ENCODE results near the gene CADM4. TPM values are rescaled to one million over a fixed set of nuclear protein-coding genes. Genes with fewer than 3 reads are reported as not detected.
"Not testable (repeated sequence)": the region's sequence is repeated elsewhere in the genome, so short reads cannot be mapped to it uniquely, and the experiment has no call there.

CADM4 gene
- total RNA-seq, 2 donors from 2014 or later, result 2.0 to 4.9 TPM

DNA sequence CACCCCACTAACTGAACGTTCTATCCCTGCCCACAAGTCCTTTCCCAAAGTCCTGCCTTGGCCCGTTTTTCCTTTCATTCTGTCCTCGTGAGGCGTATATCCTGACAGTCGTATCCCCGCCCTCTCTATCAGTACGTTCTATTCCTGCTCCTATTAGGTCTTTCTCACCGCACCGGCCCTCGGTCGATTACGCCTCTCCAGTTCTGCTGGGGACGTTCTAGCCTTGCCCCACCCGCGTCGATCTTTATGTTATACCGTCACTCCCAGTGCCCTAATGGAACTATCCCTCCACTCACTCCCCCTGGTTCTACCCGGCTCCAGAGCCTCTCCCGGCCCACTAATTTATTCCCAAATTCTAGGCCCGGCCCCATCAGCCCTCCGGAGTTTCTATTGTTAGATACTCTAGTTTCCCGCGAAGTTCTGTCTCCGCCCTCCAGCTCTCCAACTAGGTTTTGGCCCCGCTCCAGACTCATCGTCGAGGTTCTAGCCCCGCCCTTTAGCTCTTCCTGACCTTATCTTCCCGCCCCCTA is 28.3 kb upstream of the CADM4 start:
- peak in 1 of 2 donors; percentile 98 for DNase-seq
- peak; percentile 0 for ATAC-seq
- intact Hi-C loops (cut with DNase I, micrococcal nuclease), result no loop called here

GRCh38 chr19:43667126-43667875 is 27.7 kb upstream of the CADM4 start:
- ATAC-seq (no peak), DNase-seq (peak; percentile 40 to 56)
- intact Hi-C loops (cut with DNase I, micrococcal nuclease), result no loop called here

DNA sequence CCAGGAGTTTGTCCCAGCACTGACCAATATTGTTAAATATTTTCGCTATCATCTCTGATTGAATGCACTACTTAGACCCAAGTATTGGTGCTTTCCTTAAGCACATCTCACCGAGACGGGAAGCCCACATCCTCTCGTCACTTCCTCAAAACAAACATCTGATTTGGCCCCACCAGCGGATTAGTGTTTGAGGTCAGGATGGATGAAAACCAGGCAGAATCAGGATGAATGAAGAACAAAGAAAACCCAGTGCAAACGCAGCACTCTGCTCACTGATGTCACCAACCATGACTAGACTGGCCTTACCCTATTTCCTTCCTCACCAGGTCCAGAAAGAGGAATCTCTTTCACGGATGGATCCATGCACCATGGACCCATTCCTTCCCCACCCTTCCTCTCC is 24.4 kb upstream of the CADM4 start:
- ATAC-seq, result no peak
- no peak for DNase-seq
- intact Hi-C loops (cut with DNase I, micrococcal nuclease), result no loop called here

GRCh38 chr19:43662487-43662886 is 22.8 kb upstream of the CADM4 start:
- ATAC-seq, result peak; percentile 20
- DNase-seq, result no peak
- intact Hi-C loops (cut with DNase I, micrococcal nuclease), result no loop called here

DNA sequence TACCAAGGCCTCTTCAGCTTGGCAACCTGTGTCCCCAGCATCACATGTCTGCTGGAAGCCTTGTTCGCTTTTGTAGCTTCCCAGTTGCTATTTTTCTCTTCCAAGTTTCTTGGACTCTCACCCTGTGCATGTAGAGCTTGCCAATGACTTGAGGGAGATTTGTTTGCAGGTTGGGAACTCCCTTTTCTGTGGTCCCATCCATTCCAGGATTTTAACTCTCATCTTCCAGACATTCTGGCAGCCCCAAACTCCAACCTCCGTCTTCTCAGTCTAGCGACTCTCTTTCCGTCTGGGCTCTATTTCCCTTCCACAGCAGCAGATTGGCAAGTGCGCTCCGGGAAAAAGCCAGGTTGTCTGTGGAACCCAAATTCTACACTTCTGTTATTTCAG is 21.3 kb upstream of the CADM4 start:
- ATAC-seq, result no peak
- intact Hi-C loops (cut with DNase I, micrococcal nuclease), result no loop called here
- DNase-seq, result no peak

- DNase-seq (no peak), ATAC-seq (no peak)
- intact Hi-C loops (cut with DNase I, micrococcal nuclease), result no loop called here
These were observed 20.8 kb upstream of the CADM4 start for GRCh38 chr19:43660301-43660970.

DNA sequence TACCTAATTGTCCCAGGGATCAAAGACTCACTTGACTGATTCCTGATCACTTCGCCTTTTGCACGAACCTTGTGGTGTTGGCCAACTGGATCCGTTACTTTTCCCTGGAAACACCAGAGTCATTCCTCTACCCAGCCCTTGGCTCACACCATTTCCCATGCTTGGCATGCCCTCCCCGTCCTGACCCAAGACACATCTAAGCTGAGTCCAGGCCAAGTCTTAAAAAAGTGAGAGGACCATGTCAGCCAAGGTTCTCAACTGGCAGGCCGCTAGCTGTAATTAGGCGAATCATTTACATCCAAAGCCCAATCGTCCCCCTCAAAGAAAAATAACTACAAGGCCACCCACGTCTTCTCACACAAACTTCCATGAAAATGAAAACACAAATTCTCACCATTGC is 18.8 kb upstream of the CADM4 start:
- intact Hi-C loops (cut with DNase I, micrococcal nuclease), result loop anchor here in 1 of 2 donors (10.0 kb wide), 1 partner anchor 214 kb away; no protein-coding TSS in a partner anchor
- ATAC-seq, result no peak
- DNase-seq, result no peak

DNA sequence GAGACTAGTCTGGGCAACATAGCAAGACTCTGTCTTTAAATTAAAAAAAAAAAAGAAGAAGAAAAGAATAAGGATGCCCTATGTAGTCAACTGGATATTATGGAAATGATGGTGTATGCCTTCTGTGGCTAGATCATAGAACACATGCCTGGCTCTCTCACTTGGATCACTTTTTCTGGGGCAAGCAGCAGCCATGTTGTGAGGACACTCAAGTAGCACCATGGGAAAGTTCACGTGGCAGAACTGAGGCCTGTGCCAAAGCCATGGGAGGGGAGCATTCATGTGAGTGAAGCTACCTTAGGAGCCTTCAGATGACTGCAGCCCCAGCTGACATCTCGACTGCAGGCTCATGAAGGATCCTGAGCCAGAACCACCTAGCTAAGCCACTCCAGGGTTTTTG is 18.4 kb upstream of the CADM4 start:
- ATAC-seq (no peak), DNase-seq (no peak)
- intact Hi-C loops (cut with DNase I, micrococcal nuclease), result loop anchor here in 1 of 2 donors (10.0 kb wide), 1 partner anchor 213 kb away; no protein-coding TSS in a partner anchor

- DNase-seq (no peak), ATAC-seq (no peak)
- intact Hi-C loops (cut with DNase I, micrococcal nuclease), result loop anchor here in 1 of 2 donors (10.0 kb wide), 1 partner anchor 212 kb away; no protein-coding TSS in a partner anchor
These were observed 16.8 kb upstream of the CADM4 start for GRCh38 chr19:43656436-43656835.

DNA sequence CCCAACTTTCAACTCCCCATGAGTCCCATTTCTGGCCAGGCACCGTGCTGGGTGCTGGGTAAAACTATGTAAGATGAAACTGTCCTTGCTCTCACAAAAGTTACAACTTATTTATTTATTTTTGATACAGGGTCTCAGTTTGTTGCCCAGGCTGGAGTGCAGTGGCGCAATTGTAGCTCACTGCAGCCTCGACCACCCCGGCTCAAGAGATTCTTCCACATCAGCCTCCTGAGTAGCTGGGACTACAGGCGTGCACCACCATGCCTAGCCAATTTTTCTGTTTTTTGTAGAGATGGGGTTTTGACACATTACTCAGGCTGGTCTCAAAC is 12.9 kb upstream of the CADM4 start:
- ATAC-seq (no peak), DNase-seq (no peak)
- intact Hi-C loops (cut with DNase I, micrococcal nuclease), result loop anchor here in 1 of 2 donors (10.0 kb wide), 1 partner anchor 208 kb away; no protein-coding TSS in a partner anchor

GRCh38 chr19:43651758-43652545 is 12.3 kb upstream of the CADM4 start:
- DNase-seq (peak in 1 of 2 donors; percentile 64), ATAC-seq (peak; percentile 86)
- intact Hi-C loops (cut with DNase I, micrococcal nuclease), result loop anchor here in 1 of 2 donors (10.0 kb wide), 1 partner anchor 207 kb away; no protein-coding TSS in a partner anchor

DNA sequence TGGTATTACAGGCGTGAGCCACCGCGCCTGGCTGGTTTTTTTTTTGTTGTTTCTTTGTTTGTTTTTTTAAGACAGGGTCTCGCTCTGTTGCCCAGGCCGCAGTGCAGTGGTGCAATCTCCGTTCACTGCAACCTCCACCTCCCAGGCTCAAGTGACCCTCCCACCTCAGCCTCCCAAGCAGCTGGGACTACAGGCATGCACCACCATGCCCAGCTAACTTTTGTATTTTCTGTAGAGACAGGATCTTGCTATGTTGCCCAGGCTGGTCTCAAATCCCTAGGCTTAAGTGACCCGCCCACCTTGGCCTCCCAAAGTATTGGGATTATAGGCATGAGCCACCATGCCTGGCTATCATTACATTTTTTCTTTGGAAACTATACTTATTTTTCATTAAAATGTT is 10.6 kb upstream of the CADM4 start:
- intact Hi-C loops (cut with DNase I, micrococcal nuclease), result loop anchor here in 1 of 2 donors (10.0 kb wide), 1 partner anchor 205 kb away; no protein-coding TSS in a partner anchor
- not testable (repeated sequence) for DNase-seq, ATAC-seq

GRCh38 chr19:43649514-43649913 is 9.9 kb upstream of the CADM4 start:
- intact Hi-C loops (cut with DNase I, micrococcal nuclease), result no loop called here
- no peak for DNase-seq
- ATAC-seq, result no peak

GRCh38 chr19:43648633-43649032 is 9.0 kb upstream of the CADM4 start:
- DNase-seq (no peak), ATAC-seq (no peak)
- intact Hi-C loops (cut with DNase I, micrococcal nuclease), result no loop called here

DNA sequence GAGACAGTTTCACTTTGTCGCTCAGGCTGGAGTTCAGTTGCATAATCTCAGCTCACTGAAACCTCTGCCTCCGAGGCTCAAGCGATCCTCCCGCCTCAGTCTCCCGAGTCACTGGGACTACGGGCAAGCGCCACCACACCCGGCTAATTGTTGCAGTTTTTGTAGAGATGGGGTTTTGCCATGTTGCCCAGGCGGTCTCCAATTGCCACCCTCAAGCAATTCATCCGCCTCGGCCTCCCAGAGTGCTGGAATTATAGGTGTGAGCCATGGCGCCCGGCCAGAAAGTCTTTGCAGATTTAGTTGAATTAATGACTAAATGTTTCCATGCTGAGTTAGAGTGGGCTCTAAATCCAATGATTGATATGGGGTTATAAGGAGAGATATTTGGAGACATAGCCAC is 4.5 kb upstream of the CADM4 start:
- DNase-seq (no peak), ATAC-seq (no peak)
- intact Hi-C loops (cut with DNase I, micrococcal nuclease), result loop anchor here in 1 of 2 donors (5.0 kb wide), 1 partner anchor 87 kb away; no protein-coding TSS in a partner anchor

DNA sequence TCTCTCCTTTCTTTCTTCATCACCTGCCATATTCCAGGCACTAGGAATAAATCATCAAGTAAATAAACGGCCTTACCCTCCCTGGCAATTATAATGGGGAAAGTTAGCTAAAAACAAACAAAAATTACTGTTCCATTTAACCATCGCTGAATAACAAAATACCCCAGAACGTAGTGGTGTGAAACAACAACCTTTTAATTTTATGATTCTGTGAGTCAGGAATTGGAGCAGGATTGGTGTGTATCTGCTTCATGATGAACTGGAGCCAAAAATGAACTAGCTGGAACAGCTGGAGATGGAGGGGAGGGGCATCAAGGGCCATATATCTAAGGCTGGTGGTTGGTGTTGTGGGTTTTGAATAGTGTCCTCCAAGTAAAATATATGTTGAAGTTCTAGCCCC is 3.7 kb upstream of the CADM4 start:
- DNase-seq (no peak), ATAC-seq (no peak)
- intact Hi-C loops (cut with DNase I, micrococcal nuclease), result loop anchor here in 1 of 2 donors (5.0 kb wide), 1 partner anchor 86 kb away; no protein-coding TSS in a partner anchor

DNA sequence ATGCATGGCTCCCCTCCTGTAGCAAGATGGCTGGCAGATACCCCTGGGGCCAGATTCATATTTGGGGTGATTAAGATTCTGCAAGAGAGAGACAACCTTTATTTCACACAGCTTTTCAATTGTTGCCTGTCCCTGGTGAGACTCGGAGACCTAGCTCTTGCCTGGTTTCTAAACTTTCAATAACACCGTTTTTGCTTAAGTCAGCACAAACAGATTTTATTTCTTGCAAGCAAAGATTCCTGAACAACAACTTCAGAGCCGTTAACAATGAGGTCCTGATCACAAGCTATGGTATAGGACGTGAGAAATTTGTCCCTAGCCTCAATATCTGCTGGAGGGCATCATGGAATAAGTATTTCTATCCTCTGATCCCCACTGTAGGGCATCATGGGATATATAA is 2.9 kb upstream of the CADM4 start:
- intact Hi-C loops (cut with DNase I, micrococcal nuclease), result loop anchor here in 1 of 2 donors (5.0 kb wide), 1 partner anchor 85 kb away; no protein-coding TSS in a partner anchor

DNA sequence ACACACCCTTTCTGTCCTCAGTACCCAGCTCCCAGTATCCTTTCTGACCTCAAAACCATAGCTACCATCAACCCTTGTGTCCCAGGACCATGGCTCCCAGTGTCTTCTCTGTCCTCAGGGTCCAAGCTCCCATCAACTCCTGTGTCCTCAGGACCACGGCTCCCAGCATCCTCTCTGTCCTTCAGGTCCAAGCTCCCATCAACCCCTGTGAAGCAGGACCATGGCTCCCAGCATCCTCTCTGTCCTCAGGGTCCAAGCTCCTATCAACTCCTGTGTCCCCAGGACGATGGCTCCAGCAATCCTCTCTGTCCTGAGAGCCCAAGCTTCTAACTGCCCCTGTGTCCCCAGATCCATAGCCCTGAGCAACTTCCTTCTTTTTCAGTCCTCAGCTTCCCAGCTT is 1.7 kb upstream of the CADM4 start:
- intact Hi-C loops (cut with DNase I, micrococcal nuclease), result loop anchor here in 1 of 2 donors (5.0 kb wide), 1 partner anchor 84 kb away; no protein-coding TSS in a partner anchor
- DNase-seq (no peak), ATAC-seq (no peak)

More for the DNA sequence above, 2.9 kb upstream of the CADM4 start:
- ATAC-seq, result no peak
- no peak for DNase-seq

DNA sequence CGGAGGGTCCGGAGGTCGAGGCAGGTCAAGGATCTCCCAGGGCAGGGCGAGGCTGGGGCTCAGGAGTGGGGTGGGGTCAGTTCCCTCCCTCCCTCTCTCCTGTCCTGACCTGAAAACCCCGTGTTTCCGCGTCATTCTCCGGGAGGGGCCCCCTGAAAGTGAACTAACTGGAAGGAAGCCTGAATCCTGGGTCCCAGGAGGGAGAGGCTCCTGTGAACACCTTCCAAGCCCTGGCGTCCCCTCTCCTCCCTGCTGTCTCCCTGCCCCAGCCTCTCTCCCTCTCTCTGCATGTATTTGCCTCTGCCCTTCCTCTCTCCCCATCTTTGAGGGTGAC is 741 bp upstream of the CADM4 start:
- intact Hi-C loops (cut with DNase I, micrococcal nuclease), result loop anchor here in 1 of 2 donors (5.0 kb wide), 1 partner anchor 83 kb away; no protein-coding TSS in a partner anchor
- no peak for ATAC-seq
- DNase-seq, result no peak

Measured in left colon (tissue), 2 donors.